ENCODE results near the gene GDI1. TPM values are rescaled to one million over a fixed set of nuclear protein-coding genes. Genes with fewer than 3 reads are reported as not detected.

The GDI1 gene
- polyA plus RNA-seq, 1 of the 3 experiments (the other 2 are of a cell fraction), result 408 TPM

GRCh38 chrX:154490414-154491083 is 53.6 kb downstream of the GDI1 start, which contains the start of gene SLC10A3:
TSS of gene SLC10A3 (minus strand) at chrX:154490629. CDS start at chrX:154488940, 1,689 bp downstream.
- POLR2A ChIA-PET, result interaction anchor here (0.6 to 2.2 kb wide), 4 partner anchors 13 to 119 kb away, joined by 3 to 8 read pairs (median 4); partner anchors contain the start of genes LAGE3 and RPL10
- no peaks in the 10 kb centered on the region for H3K9me3 ChIP-seq
- H4K20me1 ChIP-seq (ENCODE audit: insufficient read depth), result no peaks in the 10 kb centered on the region
- H3K27ac ChIP-seq (ENCODE audit: low read depth in 2 of 2, low read length in 1 of 2), result peak within 1 kb of the TSS; percentile 80 to 83
- peaks cover 9% of the 10 kb centered on the region; the same call in 1 of the 2 replicates for H3K79me2 ChIP-seq (ENCODE audit: insufficient read depth)
- no peaks in the 10 kb centered on the region for H3K9me2 ChIP-seq
- 0 out of 2 replicates have a peak, but pooled peaks cover 10% of the 10 kb centered on the region for H3K27me3 ChIP-seq (ENCODE audit: insufficient read depth)
- no peaks in the 10 kb centered on the region for H3K36me3 ChIP-seq (replicated peaks in 1 of 2; ENCODE audit: control insufficient read depth in 1 of 2, insufficient read depth in 2 of 2, low read length in 1 of 2)
- DNase-seq, result peak; percentile 93
- 13% methylated on average over 25 of the region's 71 CpGs for WGBS (ENCODE audit: low lambda C conversion rate)
- peak; percentile 37; the same call in 1 of the 2 replicates for TF ChIP-seq GABPA (IDR thresholded peaks at IDR 0.05; ENCODE audit: low read depth)
- TF ChIP-seq ZBTB33 (IDR thresholded peaks at IDR 0.05; ENCODE audit: borderline replicate concordance, low read depth), result no peak
- TF ChIP-seq TAF1 (IDR thresholded peaks at IDR 0.05; ENCODE audit: borderline replicate concordance, low read depth, low read length), result peak; percentile 75; the same call in 1 of the 2 replicates
- peak; percentile 25; the same call in 1 of the 2 replicates for TF ChIP-seq PBX3 (IDR thresholded peaks at IDR 0.05)
- TF ChIP-seq RFX5 (IDR thresholded peaks at IDR 0.05; ENCODE audit: low read length), result no peak
- TF ChIP-seq ELF1 (IDR thresholded peaks at IDR 0.05), result no peak
- 0 out of 2 replicates have a peak, but pooled peaks have one; percentile 13 for TF ChIP-seq MXI1 (IDR thresholded peaks at IDR 0.05; ENCODE audit: low read depth, low read length)
- no peak for TF ChIP-seq USF2 (IDR thresholded peaks at IDR 0.05; ENCODE audit: borderline replicate concordance, low read depth, low read length)
- no peak for TF ChIP-seq NFIC (IDR thresholded peaks at IDR 0.05; ENCODE audit: borderline replicate concordance)
- peak; percentile 60; the same call in 1 of the 2 replicates for TF ChIP-seq MAX (IDR thresholded peaks at IDR 0.05; ENCODE audit: low read depth)
- TF ChIP-seq RAD21 (IDR thresholded peaks at IDR 0.05; ENCODE audit: low read length), result peak; percentile 34
- no peak for TF ChIP-seq FOXM1 (IDR thresholded peaks at IDR 0.05; ENCODE audit: low read depth)
- TF ChIP-seq FOXJ3 (CRISPR knock-in tag; IDR thresholded peaks at IDR 0.05), result no peak
- no peak for TF ChIP-seq RXRA (IDR thresholded peaks at IDR 0.05; ENCODE audit: borderline replicate concordance, low read depth)
- TF ChIP-seq FOSL2 (IDR thresholded peaks at IDR 0.05; ENCODE audit: borderline replicate concordance, low read depth), result no peak
- TF ChIP-seq SIN3A (IDR thresholded peaks at IDR 0.05; ENCODE audit: borderline replicate concordance, low read depth, low read length), result peak; percentile 3; the same call in 1 of the 2 replicates
- TF ChIP-seq CTCF (IDR thresholded peaks at IDR 0.05), result 0 out of 2 replicates have a peak, but pooled peaks have one; percentile 15
- no peak for TF ChIP-seq SMC3 (IDR thresholded peaks at IDR 0.05; ENCODE audit: low read depth, low read length)
- TF ChIP-seq POLR2AphosphoS5 (IDR thresholded peaks at IDR 0.05; ENCODE audit: low read depth, low read length), result peak; percentile 56; the same call in 1 of the 2 replicates
- peak; percentile 67 for TF ChIP-seq NRF1 (IDR thresholded peaks at IDR 0.05; ENCODE audit: low read depth, low read length)
- peak within 1 kb of the TSS; percentile 61 to 66 for H3K4me3 ChIP-seq (ENCODE audit: low read depth in 2 of 2, low read length in 1 of 2)
- H2AFZ ChIP-seq (ENCODE audit: low read depth), result peak within 1 kb of the TSS; percentile 96
- CTCF ChIA-PET, result interaction anchor here (1.0 to 1.7 kb wide), 3 partner anchors 9 to 472 kb away, joined by 3 to 6 read pairs (median 4); no protein-coding TSS in a partner anchor
- H3K4me1 ChIP-seq (ENCODE audit: control insufficient read depth in 1 of 2, insufficient read depth in 2 of 2, low read depth in 1 of 2, low read length in 1 of 2), result peaks cover 0 to 12% of the 10 kb centered on the region in 2 experiments; a peak in 1 of 4 replicates
- H3K4me2 ChIP-seq, result peak within 1 kb of the TSS; percentile 74
- peak within 1 kb of the TSS; percentile 73 for H3K9ac ChIP-seq
- peaks cover 2% of the 10 kb centered on the region for H3F3A ChIP-seq (replicated peaks; ENCODE audit: insufficient read depth)
